ENCODE results near the gene SPSB1.

DNA sequence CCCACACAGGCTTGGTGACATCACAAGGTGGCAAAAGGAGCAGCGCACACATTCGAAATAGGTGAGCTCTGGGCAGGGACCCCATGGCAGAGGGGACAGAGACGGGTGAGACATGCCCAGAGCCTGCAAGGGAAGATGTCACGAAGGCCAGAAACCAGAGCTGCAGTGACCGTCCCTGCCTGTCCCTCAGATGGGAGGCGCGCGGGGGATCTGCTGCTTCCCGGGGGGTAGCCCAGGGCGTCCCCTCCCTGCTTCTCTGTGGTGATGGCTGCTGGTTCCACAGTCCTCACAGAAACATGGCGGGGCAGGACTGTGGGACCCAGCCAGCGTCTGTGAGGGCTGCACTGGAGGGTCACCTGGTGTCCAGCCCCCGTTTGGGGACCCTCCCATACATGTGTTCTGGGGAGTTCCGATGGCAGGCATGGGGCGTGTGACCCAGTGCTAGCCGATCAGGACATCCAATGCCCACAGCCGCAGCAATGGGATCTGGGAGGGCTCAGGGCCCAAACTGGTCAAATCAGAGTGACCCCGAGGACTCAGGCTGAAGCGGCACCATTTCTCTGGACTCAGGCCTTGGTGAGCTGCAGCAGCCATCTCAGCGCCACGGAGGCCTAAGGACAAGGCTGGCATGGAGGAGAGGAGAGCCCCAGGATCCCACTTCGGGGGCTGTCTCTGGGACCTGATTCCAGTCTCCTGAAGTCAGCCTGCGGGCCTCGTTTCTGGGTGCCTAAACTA lies 20.7 kb upstream of the SPSB1 start:
- no peak for TF ChIP-seq CTCF (IDR thresholded peaks at IDR 0.05)
- TF ChIP-seq POLR2AphosphoS5 (IDR thresholded peaks at IDR 0.05) = no peak

Measured in prostate gland (tissue), 2 donors.